AML-193 (cell line): Measurements from ENCODE around the gene CLCN6.
"Not testable (repeated sequence)": the region's sequence is repeated elsewhere in the genome, so short reads cannot be mapped to it uniquely, and the experiment has no call there.

ENCODE experiments used
- DNase-seq, 2 experiments: peaks; one replicate each; lab custom pipeline; 2025; lab: John Stamatoyannopoulos, UW

Gene CLCN6

DNA sequence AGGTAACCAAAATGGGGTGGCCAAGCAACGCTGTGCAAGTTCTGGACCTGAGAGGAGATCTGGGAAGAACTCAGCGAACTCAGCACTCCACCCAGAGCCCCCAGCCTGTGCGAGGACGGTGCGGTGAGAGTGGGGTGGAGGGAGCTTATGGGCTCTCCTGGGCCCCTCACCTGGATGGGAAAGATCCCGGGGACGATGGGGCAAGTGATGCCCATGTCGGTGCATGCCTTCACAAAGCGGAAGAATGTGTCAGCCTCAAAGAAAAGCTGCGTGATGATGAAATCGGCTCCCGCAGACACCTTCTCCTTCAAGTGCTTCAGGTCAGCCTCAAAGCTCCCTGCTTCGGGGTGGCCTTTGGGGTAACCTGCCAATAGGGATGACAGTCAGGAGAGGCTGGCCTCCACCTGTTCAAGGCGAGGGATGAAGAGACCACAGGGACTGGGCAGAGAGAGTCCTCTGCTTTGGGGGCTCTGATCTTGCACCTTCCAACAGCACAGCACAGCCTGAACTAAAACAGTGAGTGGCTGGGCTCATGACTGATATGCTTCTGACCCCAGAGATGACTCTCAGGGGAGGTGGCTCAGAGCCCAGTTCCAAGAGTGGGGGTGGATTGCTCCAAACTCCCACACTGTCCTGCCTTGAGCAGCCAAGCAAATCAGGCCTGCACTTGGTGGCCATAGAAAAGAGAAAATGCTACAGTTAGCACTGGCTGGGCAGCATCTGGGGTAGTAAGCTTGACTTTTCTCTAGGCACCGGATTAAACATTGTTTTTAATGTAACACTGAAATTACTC is 9.8 kb upstream of the CLCN6 start:
- no peak for DNase-seq

DNA sequence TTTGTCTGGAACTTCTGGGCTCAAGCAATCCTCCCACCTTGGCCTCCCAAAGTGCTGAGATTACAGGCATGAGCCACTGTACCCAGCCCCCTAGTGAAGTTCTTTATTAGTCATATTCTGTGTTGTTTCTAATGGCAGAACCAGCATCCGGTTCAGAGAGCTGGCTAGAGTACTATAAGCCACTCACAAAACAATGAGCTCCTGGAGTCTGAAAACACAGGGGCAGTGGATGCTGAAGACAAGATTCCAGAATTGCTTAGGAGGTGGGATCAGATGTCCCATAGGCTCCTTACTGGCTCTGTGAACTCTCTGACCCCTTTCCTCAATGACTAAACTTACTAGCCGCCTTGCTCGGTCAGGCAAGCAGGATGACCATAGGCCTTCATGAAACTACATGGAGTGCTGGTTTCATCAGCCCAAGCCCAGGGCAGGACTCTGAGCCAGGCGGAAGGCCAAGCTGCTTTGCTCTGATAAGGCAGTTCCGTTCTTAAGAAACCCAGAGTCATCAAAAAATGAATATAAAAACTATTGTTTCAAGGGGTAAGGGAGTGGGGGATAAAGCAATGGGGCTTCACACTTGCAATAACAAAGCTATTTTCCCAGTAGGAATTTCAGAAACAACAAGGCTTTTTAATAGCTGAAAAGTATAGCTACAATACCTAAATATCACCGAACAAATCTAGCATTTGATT is 8.3 kb upstream of the CLCN6 start:
- DNase-seq, result no peak

DNA sequence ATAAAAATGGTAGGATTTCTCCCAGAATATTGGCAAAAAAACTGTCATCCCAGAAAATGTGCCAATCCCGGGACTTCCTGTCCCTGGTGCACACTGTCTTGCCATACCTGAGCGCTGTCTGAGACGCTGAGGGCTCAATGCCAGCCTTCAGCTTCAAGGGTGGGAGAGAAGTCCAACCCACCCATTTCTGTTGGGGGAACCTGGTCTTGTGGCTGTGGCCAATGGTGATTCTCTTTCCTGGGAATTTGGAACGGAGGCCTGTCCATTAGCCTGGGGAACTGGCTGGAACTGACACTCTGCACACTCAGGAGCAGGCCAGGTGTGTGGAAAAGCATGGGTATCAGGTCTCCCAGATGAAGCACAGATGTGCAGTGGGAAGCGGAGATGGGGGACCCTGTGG is 6.9 kb upstream of the CLCN6 start:
- DNase-seq, result no peak

DNA sequence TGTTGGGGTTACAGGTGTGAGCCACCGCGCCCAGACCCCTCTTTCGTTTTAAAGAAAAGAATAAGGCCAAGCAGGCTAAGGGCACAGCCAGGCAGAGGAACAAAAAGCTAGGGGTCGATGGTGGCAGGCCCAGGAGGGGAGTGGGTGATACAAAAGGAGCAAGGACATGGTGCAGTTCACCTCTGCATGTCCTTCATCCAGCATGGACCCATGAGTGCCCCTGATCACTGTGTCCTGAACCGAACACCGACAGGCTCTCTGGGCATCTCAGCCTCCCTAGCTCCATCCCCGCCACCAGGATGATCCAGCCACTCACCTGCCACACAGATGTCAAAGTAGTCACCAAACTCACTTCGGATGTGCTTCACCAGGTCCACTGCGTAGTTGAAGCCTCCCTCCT is 6.1 kb upstream of the CLCN6 start:
- no peak for DNase-seq

DNA sequence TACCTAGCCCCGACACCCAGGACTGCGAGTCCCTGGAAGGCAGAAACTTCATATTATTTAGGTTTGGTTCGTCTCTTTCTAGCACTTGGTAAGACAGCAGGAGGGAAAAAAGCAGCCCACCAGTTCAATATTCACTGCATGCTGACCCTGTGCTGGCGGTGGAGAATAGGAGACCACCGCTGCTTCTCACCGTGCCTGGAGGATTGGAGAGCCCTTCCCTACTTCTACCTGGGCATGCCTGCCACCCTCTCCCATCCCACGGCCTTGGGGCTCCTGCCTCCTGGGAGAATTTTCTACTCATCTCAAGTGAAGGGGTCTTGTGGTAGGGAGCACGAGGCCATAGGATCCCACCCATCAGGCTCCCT is 5.6 kb upstream of the CLCN6 start:
- no peak for DNase-seq

DNA sequence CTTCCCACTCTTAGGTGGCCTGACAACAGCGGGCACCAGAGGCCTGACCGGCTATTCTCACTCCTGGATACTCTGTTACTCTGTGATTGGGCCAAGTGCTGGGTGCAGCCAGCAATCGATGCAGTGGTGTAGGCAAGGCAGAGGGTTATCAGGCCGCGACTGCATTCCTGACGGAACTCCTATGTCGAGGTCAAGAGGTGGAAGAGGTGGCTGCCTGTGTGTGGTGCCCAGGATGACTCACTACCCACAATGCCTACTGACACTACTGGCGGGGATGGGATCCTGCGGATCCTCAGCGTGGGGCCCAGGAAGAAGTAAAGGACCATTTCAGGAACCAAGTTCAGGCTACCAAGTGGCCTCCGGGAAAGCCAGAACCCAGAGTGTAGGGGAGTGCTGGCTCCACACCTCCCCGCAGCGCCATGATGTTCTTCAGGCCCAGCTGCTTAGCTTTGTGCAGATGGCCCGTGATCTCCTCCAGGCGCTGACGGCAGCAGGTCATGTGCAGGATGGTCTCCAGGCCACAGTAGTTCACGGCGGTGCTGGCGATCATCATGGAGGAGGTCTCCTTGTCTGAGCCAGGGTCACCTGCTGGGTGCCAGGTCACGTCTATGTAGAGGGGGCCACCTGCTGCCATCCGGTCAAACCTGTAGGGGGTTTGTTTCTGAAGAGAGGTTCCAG is 5.1 kb upstream of the CLCN6 start:
- DNase-seq, result no peak

DNA sequence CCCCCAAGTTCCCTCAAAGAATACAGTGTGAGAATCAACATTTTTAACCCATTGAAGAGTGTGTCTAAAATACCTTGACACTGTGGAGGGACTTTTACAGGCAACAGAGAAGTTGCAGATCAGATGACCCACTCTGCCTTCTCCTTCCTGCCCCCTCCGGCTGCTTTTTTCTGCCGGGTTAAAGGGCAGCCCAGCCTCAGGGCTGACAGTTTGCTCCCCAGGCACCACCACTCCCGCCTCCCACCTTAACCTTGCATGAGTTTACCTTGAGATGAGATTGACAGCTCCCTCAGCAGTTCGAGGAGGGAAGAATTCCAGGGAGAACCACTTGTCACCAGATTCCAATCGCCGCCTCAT is 3.4 kb upstream of the CLCN6 start:
- DNase-seq, result peak in 1 of 2 experiments; percentile 19

DNA sequence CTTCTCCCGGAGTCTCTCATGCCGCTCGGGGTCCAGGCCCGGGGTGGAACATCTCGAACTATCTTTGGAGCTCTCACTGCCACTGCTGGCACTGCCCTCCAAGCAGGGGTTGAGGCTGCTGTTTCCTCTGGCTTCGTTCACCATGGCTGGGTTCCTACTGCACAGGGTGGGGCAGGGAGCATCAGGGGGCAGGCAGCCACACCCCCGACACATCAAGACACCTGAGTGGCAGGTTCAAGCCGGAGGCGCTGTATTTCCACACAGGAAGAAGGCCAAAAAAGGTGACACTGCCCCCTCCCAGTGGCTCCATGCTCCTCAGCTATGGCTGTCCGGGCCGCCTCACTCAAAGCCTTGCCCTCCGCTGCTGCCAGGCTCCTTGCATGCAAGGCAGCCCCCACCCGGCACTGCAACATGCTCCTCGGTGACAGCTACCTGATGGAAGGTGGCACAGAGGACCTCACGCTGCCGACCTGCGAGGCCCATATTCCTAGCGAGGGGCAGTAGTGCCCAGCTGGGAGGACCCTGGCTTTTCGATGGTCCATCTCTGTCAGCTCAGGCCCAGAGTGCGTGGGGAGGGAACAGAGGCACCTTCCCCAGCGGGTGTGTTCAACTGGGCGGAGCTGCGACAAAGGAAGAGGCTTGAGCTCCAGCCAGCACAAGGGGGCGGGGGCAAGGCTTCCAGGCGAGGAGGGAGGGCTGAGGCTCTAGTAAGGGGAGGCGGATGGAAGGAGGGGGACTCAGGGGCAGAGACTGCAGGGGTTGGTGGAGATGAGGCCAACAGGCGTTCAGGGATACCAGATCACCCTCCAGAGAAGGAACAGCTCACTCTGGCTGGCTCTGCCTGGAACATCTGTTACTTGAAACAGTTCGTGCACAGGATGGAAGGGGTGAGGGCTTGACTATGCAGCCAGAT is 2.8 kb upstream of the CLCN6 start:
- DNase-seq, result peak; percentile 26 to 31

DNA sequence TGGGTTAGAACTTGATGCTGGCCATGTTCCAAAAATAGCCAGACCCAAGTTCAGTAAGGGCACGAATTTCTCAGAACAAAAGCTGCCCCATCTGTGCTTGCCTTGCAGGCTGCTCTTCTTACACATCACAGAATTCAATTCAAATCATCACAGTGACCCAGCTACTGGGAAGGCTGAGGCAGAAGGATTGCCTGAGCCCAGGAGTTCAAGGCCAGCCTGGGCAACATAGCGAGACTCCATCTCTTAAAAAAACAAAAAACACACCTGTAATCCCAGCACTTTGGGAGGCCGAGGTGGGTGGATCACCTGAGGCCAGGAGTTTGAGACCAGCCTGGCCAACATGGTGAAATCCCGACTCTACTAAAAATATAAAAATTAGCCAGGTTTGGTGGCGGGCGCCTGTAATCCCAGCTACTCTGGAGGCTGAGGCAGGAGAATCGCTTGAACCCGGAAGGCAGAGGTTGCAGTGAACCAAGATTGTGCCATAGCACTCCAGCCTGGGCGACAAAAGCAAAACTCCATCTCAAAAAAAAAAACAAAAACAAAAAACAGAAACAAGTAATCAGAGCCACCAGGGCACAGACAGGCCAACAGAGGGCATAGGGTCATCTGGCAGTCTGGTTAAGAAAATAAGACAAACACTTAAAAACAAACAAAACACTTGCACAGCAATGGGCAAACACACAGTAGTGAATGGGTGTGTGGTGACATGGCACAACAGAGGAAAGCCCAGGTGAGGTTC is 1.9 kb upstream of the CLCN6 start:
- DNase-seq, result not testable (repeated sequence)

DNA sequence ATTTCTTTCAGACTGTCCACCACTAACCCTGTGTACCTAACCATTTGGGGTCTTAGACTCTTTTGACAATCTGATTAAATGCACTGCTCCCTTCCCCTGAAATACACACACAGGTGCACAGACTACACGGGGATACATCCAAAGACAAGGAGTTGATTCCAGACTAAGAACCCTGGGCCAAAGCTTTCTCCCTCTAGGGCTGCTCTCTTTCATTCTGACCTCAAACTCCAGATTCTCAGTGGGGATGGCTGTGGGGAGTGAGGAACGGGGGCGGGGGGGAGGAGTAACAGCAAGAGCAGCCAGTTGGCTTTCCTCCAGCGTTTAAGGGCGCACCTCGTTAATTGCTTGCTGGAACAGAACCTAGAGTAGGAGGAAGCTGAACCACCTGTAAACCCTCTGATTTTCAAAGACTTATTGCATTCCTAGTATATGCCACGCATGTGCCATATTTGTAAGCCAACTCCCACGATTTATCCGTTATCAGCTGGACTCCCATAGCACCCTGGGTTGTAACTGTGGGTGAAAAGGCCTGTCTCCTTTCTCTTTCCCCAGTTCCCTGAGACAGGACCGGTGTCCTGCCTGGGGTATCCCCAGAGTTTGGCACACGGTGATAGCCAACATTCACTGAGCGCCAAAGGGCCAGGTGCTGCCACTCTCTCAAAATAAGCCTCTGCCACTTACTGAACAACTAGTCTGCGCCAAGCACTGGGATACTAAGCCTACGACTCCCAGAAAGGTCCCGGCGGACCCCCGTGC is 1.1 kb upstream of the CLCN6 start:
- peak in 1 of 2 experiments; percentile 20 for DNase-seq

DNA sequence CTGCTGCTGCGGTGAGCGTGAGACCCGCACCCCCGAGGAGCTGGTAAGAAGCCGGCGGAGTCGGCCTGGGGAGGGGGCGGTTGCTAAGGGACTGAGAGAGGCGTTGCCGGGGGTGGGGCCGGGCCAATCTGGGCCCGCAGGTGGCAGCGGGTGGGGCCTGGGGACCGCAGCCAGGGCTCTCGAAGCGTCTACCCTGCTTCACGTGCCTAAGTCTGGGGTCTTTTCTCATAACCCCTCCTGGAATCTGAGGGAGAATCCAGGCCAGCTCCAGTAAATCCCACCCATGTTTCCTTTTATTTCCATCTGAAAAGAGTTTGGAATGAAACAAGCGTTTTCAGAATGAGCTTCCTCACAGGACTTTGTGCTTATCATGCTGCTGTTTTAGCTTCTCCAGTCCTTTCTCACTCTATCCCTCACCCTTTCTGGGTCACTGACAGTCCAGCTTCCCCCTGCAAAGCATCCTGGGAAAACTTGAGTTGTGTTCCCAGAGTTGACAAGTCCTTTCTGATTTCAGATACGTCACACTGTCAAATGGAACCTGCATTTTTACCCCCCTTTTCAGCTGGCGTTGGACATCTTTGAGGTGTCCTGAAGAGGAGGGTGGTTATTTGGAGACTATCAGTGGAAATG is 431 bp downstream of the CLCN6 start:
- peak in 1 of 2 experiments; percentile 54 for DNase-seq

DNA sequence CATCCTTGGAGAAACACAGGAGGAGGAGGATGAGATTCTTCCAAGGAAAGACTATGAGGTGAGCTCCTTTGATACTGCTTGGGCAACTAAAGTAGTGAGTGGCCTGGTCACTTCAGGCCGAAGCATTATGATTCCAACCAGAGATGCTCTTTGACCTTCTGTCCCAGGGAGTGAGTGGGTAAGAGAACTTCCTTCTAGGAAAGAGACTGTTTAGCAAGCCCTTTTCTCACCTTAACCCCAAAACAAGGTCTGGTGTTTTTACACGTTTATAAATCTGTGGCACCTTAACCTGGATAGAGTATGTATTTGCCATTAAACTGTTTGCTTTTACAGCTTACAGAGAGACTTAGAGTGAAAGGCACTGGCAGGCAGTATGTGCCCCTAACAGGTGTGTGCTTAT is 1.1 kb downstream of the CLCN6 start:
- no peak for DNase-seq

DNA sequence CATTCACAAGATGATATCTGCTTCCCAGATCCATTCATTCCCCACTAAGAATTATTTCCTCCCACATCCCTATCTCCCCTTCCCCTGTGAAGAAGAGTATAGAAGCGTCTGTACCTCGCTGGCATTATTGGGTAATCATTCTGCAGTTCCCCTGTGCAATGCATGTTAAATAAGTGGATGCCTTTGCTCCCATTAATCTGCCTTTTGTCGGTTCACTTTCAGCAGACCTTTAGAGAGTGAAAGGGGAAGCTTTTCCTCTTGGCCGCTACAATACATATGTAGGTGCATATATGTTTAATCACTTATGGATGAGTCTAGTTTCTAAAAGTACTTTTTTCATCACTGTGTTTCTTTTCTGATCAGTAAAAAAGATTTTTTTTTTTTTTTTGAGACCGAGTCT is 7.0 kb downstream of the CLCN6 start:
- DNase-seq, result no peak

DNA sequence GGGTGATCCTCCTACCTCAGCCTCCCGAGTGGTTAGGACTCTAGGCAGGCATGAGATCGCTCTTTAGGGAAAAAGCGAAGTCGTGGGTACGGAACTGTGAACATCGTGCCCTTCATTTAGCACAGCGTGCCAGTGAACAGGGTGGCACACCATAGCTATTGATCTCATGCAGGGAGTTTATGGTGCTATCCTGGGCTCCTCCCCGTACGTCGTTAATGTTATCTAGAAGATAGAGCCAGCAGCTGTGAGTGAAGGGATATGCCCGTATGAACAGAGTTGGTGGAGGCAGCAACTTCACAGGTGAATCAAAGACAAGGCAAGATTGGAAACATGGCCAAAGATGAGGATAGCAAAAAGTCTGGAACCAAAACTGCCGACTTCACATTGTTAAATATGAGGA is 11.2 kb downstream of the CLCN6 start:
- DNase-seq, result no peak

DNA sequence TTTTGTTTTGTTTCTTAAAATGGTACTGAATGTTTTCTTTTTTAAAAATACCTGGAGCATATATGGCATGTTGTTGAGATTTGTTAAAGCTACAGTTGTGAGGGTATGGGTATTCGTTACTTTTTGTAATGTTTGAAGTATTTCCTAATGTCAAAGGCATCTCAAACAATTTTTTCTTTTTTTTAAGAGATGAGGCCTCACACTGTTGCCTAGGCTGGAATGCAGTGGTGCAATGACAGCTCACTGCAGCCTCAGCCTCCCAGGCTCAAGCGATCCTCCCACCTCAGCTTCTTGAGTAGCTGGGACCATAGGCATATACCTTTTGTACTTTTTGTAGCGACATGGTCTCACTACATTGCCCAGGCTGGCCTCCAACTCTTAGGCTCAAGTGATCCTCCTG is 16.1 kb downstream of the CLCN6 start:
- DNase-seq, result no peak

DNA sequence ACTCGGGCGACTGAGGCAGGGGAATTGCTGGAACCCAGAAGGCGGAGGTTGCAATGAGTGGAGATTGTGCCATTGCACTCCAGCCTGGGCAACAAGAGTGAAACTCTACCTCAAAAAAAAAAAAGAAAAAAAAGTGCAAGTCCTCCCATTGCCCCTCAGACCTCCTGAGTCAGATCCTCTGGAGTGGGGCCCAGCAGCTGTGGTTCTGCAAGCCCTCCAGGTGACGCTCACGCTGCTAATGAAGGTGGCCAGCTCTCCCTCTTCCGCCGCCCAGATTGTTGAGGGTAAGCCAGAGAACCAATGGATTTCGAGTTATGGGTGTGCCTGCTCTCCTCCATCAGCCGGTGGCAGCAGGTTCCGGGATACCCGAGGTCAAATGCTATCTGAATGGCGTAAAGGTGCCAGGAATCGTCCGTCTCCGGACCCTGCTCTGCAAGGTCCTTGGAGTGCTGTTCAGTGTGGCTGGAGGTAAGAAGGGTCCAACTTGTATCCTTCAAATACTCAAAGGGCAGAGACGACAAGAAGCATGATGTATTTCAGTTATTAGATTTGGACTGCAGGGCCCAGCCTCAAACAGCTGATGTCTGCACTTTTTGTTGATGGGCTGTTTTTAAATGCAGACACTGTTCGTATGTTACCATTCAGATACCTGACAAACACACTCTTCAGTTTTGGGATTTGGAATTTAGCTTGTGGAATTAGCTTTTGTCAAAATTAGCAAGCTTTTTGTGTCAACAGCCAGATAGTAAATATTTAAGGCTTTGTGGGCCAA is 17.6 kb downstream of the CLCN6 start:
- DNase-seq, result no peak

DNA sequence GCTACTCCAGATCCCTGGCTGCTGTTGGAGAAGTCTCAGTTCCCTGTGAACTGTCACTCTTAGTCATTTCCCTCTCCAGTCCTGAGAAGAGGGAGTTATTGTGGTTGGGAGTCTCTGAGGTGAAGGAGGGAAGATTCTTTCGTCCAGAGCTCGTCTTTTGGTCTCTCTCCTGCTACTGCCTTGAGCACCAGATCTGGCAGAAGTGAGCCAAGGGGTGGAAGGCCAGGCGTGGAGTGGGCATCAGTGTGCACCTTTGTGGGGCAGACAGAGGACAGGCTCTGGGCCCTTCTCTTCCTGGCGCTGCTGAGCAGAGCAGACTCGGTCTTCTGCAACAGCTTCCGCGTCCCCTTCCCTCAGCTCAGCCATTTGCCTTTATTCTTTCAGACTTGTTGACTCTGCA is 19.1 kb downstream of the CLCN6 start:
- DNase-seq, result no peak

DNA sequence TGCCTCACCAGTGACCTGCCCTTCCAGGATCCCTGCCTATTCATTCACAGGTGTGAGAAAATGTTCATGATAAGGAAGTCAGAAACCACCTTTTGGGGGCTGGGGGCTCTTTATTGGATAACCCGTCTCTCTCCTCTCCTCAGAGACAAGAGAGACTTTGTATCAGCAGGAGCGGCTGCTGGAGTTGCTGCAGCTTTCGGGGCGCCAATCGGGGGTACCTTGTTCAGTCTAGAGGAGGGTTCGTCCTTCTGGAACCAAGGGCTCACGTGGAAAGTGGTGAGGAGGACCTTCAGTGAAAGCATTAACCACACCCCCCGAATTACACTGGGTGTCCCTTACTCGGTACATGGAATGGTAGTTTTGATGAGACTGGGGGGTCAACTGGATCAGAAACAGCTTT is 21.0 kb downstream of the CLCN6 start:
- no peak for DNase-seq

DNA sequence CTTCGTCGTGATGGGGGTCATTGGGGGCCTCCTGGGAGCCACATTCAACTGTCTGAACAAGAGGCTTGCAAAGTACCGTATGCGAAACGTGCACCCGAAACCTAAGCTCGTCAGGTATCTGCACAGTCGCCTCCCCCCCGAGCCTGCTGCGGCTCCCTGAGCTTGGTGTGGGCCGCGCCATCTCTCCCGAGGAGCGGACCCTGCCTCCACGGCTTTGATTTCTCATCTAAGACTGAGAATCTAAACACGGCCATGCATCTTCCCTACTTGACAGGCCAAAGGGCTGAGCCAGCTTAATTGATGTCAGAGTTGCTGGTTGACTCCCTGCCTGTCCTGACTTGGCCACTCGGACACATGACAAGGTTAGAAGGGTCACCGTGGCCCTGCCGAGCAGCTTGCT is 22.5 kb downstream of the CLCN6 start:
- no peak for DNase-seq
